GM18508 (cell line): ENCODE measurements around the gene CES2.
"Not testable (repeated sequence)": the region's sequence is repeated elsewhere in the genome, so short reads cannot be mapped to it uniquely, and the experiment has no call there.

Experiments used
- ATAC-seq: cut with Tn5 transposase; IDR thresholded peaks from one replicate; pipeline ENCODE4 v1.9.1; 2021; ENCODE audit warnings: moderate number of reproducible peaks; ENCODE audit not compliant: insufficient read depth, unreplicated experiment

CES2 gene

GRCh38 chr16:66932076-66932475 lies 3.2 kb upstream of the CES2 start:
- no peak for ATAC-seq

- no peak for ATAC-seq
Measured at GRCh38 chr16:66933776-66934137, 1.6 kb upstream of the CES2 start.

- no peak for ATAC-seq
Measured at GRCh38 chr16:66934138-66934838, 1.0 kb upstream of the CES2 start, which contains the start of gene CIAO2B. TSS of gene CIAO2B (minus strand) at chr16:66934402. CDS start at chr16:66934364, 38 bp downstream.

GRCh38 chr16:66934839-66935313 lies 440 bp upstream of the CES2 start:
- ATAC-seq, result not testable (repeated sequence)

- ATAC-seq, result no peak
Measured at GRCh38 chr16:66936462-66936861, 1.1 kb downstream of the CES2 start.

- ATAC-seq, result no peak
Measured at GRCh38 chr16:66936889-66937554, 1.7 kb downstream of the CES2 start.

- ATAC-seq, result no peak
Measured at GRCh38 chr16:66937725-66938337, 2.5 kb downstream of the CES2 start.

- no peak for ATAC-seq
Measured at GRCh38 chr16:66939366-66939765, 4.0 kb downstream of the CES2 start.

- no peak for ATAC-seq
Measured at GRCh38 chr16:66940236-66940635, 4.9 kb downstream of the CES2 start.

- ATAC-seq, result no peak
Measured at GRCh38 chr16:66942981-66943380, 7.7 kb downstream of the CES2 start.

GRCh38 chr16:66943426-66944053 lies 8.2 kb downstream of the CES2 start:
- ATAC-seq, result no peak

- ATAC-seq, result no peak
Measured at GRCh38 chr16:66944054-66944441, 8.7 kb downstream of the CES2 start.

GRCh38 chr16:66944971-66945370 lies 9.7 kb downstream of the CES2 start:
- ATAC-seq, result not testable (repeated sequence)

GRCh38 chr16:66945939-66946338 lies 10.6 kb downstream of the CES2 start:
- no peak for ATAC-seq

GRCh38 chr16:66946541-66946940 lies 11.2 kb downstream of the CES2 start:
- no peak for ATAC-seq

GRCh38 chr16:66946974-66947301 lies 11.6 kb downstream of the CES2 start:
- no peak for ATAC-seq

GRCh38 chr16:66947302-66948065 lies 12.2 kb downstream of the CES2 start:
- no peak for ATAC-seq

GRCh38 chr16:66948134-66948836 lies 13.0 kb downstream of the CES2 start:
- ATAC-seq, result no peak

GRCh38 chr16:66948837-66949225 lies 13.5 kb downstream of the CES2 start:
- ATAC-seq, result no peak

- no peak for ATAC-seq
Measured at GRCh38 chr16:66949472-66949871, 14.2 kb downstream of the CES2 start.
